ENCODE measurements around the gene ATP5F1D. TPM values are rescaled to one million over a fixed set of nuclear protein-coding genes. Genes with fewer than 3 reads are reported as not detected.

ATP5F1D gene
- total and polyA plus RNA-seq, 2 of the 13 experiments (the other 11 are each of a cell fraction or from before 2014, with no cell fraction given): 39.4 to 78.7 TPM

DNA sequence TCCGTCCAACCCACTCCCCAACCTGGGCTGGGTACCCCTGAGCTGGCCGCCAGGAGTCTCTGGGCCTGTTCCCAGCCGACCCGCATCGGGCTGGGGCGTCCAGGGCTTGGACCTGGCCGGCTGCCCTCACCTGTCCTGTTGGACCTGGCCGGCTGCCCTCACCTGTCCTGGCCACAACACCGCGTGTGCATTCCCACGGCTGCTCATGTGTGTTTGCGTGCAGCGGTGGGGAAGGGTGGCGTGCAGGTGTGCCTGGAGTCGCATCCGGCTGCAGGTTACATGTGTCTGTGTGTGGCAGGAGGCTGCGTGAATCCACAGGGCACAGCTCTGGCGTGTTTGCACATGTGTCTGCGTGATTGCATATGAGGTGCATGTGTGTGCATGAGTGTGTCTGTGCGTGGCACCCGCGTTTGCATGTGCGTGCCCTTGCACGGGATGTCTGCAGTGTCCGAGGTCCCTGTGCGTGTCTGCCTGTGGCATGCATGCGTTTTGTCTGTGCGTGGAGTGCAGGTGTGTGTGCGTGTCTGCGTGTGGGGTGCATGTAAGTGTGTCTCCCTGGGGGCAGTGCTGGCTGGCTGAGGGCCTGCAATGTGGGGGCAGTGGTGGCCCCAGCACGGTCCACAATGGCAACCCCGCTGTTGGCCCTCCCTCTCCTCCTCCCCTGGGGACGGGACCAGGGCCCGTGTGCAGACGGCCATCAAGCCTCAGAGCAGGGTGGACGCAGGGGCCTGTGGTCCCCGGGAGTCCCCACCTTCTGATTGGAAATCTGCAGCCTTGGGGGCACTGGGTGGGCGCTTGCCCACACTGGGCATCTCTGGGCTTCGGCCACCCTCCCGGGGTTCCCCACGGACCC lies 47.5 kb downstream of the ATP5F1D start (continued):
- TF ChIP-seq GLI4 (CRISPR knock-in tag; IDR thresholded peaks at IDR 0.05; ENCODE audit: borderline replicate concordance) (no peak), ZFP36L2 (CRISPR knock-in tag; IDR thresholded peaks at IDR 0.05) (no peak), ZNF549 (CRISPR knock-in tag; IDR thresholded peaks at IDR 0.05) (no peak), HNRNPLL (IDR thresholded peaks at IDR 0.05; ENCODE audit: low read depth, low read length, poor library complexity, severe bottlenecking) (peak; percentile 53), POLR2AphosphoS2 (IDR thresholded peaks at IDR 0.05; ENCODE audit: low read depth, low read length) (no peak), NR0B2 (CRISPR knock-in tag; IDR thresholded peaks at IDR 0.05) (no peak), FUBP1 (CRISPR knock-in tag; IDR thresholded peaks at IDR 0.05; ENCODE audit: borderline replicate concordance) (no peak), ZEB1 (IDR thresholded peaks at IDR 0.05; ENCODE audit: insufficient replicate concordance, low read depth) (no peak), KLF13 (CRISPR knock-in tag; IDR thresholded peaks at IDR 0.05) (no peak), MAFF (IDR thresholded peaks at IDR 0.05; ENCODE audit: low read depth, low read length) (no peak), RFX3 (CRISPR knock-in tag; IDR thresholded peaks at IDR 0.05) (no peak), NRL (CRISPR knock-in tag; IDR thresholded peaks at IDR 0.05; ENCODE audit: borderline replicate concordance) (no peak), JDP2 (CRISPR knock-in tag; IDR thresholded peaks at IDR 0.05; ENCODE audit: borderline replicate concordance) (no peak), RFX1 (IDR thresholded peaks at IDR 0.05) (no peak), ZMAT5 (CRISPR knock-in tag; IDR thresholded peaks at IDR 0.05; ENCODE audit: borderline replicate concordance, low read depth) (no peak), NFKB2 (CRISPR knock-in tag; IDR thresholded peaks at IDR 0.05; ENCODE audit: borderline replicate concordance) (0 out of 2 replicates have a peak, but pooled peaks have one; percentile 21), AGO2 (optimal IDR thresholded peaks at IDR 0.05; ENCODE audit: low read depth, low read length) (peak; percentile 23)
- TF ChIP-seq, protein P1, sequence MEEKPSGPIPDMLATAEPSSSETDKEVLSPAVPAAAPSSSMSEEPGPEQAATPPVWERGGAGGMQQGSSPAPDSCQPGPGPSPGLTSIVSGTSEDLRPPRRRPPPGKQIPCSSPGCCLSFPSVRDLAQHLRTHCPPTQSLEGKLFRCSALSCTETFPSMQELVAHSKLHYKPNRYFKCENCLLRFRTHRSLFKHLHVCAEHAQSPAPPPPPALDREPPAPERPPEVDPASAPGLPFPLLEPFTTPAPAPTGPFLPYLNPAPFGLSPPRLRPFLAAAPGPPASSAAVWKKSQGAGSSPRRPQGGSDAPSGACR (CRISPR knock-in tag; IDR thresholded peaks at IDR 0.05): no peak
- TF ChIP-seq, protein P2, sequence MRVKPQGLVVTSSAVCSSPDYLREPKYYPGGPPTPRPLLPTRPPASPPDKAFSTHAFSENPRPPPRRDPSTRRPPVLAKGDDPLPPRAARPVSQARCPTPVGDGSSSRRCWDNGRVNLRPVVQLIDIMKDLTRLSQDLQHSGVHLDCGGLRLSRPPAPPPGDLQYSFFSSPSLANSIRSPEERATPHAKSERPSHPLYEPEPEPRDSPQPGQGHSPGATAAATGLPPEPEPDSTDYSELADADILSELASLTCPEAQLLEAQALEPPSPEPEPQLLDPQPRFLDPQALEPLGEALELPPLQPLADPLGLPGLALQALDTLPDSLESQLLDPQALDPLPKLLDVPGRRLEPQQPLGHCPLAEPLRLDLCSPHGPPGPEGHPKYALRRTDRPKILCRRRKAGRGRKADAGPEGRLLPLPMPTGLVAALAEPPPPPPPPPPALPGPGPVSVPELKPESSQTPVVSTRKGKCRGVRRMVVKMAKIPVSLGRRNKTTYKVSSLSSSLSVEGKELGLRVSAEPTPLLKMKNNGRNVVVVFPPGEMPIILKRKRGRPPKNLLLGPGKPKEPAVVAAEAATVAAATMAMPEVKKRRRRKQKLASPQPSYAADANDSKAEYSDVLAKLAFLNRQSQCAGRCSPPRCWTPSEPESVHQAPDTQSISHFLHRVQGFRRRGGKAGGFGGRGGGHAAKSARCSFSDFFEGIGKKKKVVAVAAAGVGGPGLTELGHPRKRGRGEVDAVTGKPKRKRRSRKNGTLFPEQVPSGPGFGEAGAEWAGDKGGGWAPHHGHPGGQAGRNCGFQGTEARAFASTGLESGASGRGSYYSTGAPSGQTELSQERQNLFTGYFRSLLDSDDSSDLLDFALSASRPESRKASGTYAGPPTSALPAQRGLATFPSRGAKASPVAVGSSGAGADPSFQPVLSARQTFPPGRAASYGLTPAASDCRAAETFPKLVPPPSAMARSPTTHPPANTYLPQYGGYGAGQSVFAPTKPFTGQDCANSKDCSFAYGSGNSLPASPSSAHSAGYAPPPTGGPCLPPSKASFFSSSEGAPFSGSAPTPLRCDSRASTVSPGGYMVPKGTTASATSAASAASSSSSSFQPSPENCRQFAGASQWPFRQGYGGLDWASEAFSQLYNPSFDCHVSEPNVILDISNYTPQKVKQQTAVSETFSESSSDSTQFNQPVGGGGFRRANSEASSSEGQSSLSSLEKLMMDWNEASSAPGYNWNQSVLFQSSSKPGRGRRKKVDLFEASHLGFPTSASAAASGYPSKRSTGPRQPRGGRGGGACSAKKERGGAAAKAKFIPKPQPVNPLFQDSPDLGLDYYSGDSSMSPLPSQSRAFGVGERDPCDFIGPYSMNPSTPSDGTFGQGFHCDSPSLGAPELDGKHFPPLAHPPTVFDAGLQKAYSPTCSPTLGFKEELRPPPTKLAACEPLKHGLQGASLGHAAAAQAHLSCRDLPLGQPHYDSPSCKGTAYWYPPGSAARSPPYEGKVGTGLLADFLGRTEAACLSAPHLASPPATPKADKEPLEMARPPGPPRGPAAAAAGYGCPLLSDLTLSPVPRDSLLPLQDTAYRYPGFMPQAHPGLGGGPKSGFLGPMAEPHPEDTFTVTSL (CRISPR knock-in tag; IDR thresholded peaks at IDR 0.05; ENCODE audit: borderline replicate concordance): no peak

Data from HepG2 (cell line).